Stimulated activated CD8-positive, alpha-beta memory T cell treated with anti-CD3 and anti-CD28 coated beads, Interleukin-12 subunit alpha, Interleukin-12 subunit beta, amount 100 ng/mL, for 1 hour (primary cell): ENCODE data around the gene CFAP45.
A peak's percentile ranks its signal among the peaks of the same experiment; 100 is the strongest.

Experiments
- DNase-seq: peaks from one replicate; pipeline ENCODE4 v3.0.0-alpha.2; 2020; ENCODE audit warnings: low read depth

CFAP45 gene

GRCh38 chr1:159900086-159900680 is at the start of gene CFAP45:
CFAP45 (minus strand) TSS chr1:159900165; CDS start chr1:159900098, 67 bp downstream.
- no peak for DNase-seq

- DNase-seq, result no peak
Observed at GRCh38 chr1:159949123-159949522, 49.2 kb upstream of the CFAP45 start.

- no peak for DNase-seq
Observed at GRCh38 chr1:159947942-159948341, 48.0 kb upstream of the CFAP45 start.

GRCh38 chr1:159946242-159947187 is 46.5 kb upstream of the CFAP45 start:
- DNase-seq, result no peak

- DNase-seq, result peak; percentile 64
Observed at GRCh38 chr1:159945483-159946241, 45.7 kb upstream of the CFAP45 start, which contains the start of gene IGSF9. IGSF9 (minus strand) TSS chr1:159945613; CDS start chr1:159943454, 2,159 bp downstream.

GRCh38 chr1:159944623-159945455 is 44.9 kb upstream of the CFAP45 start:
- DNase-seq, result no peak

GRCh38 chr1:159943908-159944622 is 44.1 kb upstream of the CFAP45 start:
- DNase-seq, result no peak

- DNase-seq, result no peak
Observed at GRCh38 chr1:159943278-159943640, 43.3 kb upstream of the CFAP45 start.

- no peak for DNase-seq
Observed at GRCh38 chr1:159942632-159943277, 42.8 kb upstream of the CFAP45 start.

GRCh38 chr1:159941591-159942560 is 41.9 kb upstream of the CFAP45 start:
- DNase-seq, result no peak

- no peak for DNase-seq
Observed at GRCh38 chr1:159941141-159941540, 41.2 kb upstream of the CFAP45 start.

- no peak for DNase-seq
Observed at GRCh38 chr1:159940006-159940620, 40.1 kb upstream of the CFAP45 start.

- DNase-seq, result no peak
Observed at GRCh38 chr1:159939678-159940002, 39.7 kb upstream of the CFAP45 start.

GRCh38 chr1:159938905-159939677 is 39.1 kb upstream of the CFAP45 start:
- DNase-seq, result no peak

- DNase-seq, result no peak
Observed at GRCh38 chr1:159938211-159938852, 38.4 kb upstream of the CFAP45 start.

- DNase-seq, result no peak
Observed at GRCh38 chr1:159937054-159937750, 37.2 kb upstream of the CFAP45 start.
